OCI-LY7 (cell line): ENCODE results near the gene TADA2B.
A peak's percentile ranks its signal among the peaks of the same experiment; 100 is the strongest.

Experiments
- CTCF ChIP-seq: fragments of 200-600 bp; sonication (generic); conservative IDR thresholded peaks from 2 replicates; pipeline ENCODE4 v1.5.1; 2014; ENCODE audit warnings: mild to moderate bottlenecking, antibody characterized with exemption, low read length, moderate library complexity, mixed read lengths
- EZH2phosphoT487 ChIP-seq: fragments of 200-600 bp; sonication (generic); IDR thresholded peaks from 2 replicates; pipeline ENCODE4 v1.6.1; 2018; ENCODE audit warnings: low read depth, borderline replicate concordance, mild to moderate bottlenecking, mixed run types, antibody characterized with exemption, low read length, moderate library complexity, mixed read lengths

GRCh38 chr4:7007944-7008343 is 35.2 kb upstream of the TADA2B start:
- peak; percentile 40; the same call in 1 of the 2 replicates for TF ChIP-seq CTCF
- no peak for TF ChIP-seq EZH2phosphoT487
